A549 (cell line): ENCODE data around the gene ZNF385D.
"Not testable (repeated sequence)": the region's sequence is repeated elsewhere in the genome, so short reads cannot be mapped to it uniquely, and the experiment has no call there.

ENCODE experiments used
- BHLHE40 ChIP-seq: IDR thresholded peaks from 2 replicates; pipeline ENCODE4 v1.6.1; 2012; ENCODE audit warnings: low read depth, low read length, inconsistent platforms
- ELK1 ChIP-seq: fragments of 150-350 bp; IDR thresholded peaks from 2 replicates; pipeline ENCODE4 v1.6.1; 2014; ENCODE audit warnings: low read depth, mild to moderate bottlenecking, low read length
- EP300 ChIP-seq, 2 experiments: fragments of >200 bp; sonication (Bioruptor Twin); formaldehyde crosslinking; IDR thresholded peaks; 2 replicates in 1 of 2; 3 replicates in 1 of 2; pipeline ENCODE4 v1.6.1; 2016 to 2017
- JUN ChIP-seq, 2 experiments: fragments of >200 bp; sonication (Bioruptor Twin); formaldehyde crosslinking; IDR thresholded peaks; 2 replicates in 1 of 2; 3 replicates in 1 of 2; pipeline ENCODE4 v1.6.1; 2016 to 2017
- JUNB ChIP-seq: fragments of >200 bp; sonication (Bioruptor Twin); formaldehyde crosslinking; IDR thresholded peaks from 2 replicates; pipeline ENCODE4 v1.6.1; 2016
- KDM1A ChIP-seq: fragments of 200-600 bp; sonication (generic); IDR thresholded peaks from 2 replicates; pipeline ENCODE4 v1.6.1; 2016; ENCODE audit warnings: low read depth, mild to moderate bottlenecking
- PHF8 ChIP-seq: fragments of 200-600 bp; sonication (generic); IDR thresholded peaks from 2 replicates; pipeline ENCODE4 v1.6.1; 2016; ENCODE audit warnings: low read depth, mild to moderate bottlenecking, antibody characterized with exemption, moderate library complexity, borderline replicate concordance
- POLR2A ChIP-seq: IDR thresholded peaks from 2 replicates; pipeline ENCODE4 v1.6.1; 2012; ENCODE audit warnings: mild to moderate bottlenecking, low read length
- RAD21 ChIP-seq, 2 experiments: fragments of >200 bp in 1 of 2; sonication (Bioruptor Twin) in 1 of 2; formaldehyde crosslinking in 1 of 2; IDR thresholded peaks in 1 of 2; conservative IDR thresholded peaks in 1 of 2; 2 replicates in 1 of 2; 3 replicates in 1 of 2; pipeline ENCODE4 v1.6.1; 2012 to 2018; ENCODE audit warnings: inconsistent platforms in 1 of 2
- RCOR1 ChIP-seq: fragments of 150-350 bp; IDR thresholded peaks from 2 replicates; pipeline ENCODE4 v1.6.1; 2014; ENCODE audit warnings: antibody characterized with exemption, low read length, low read depth
- RFX5 ChIP-seq: fragments of 450-650 bp; IDR thresholded peaks from 2 replicates; pipeline ENCODE4 v1.7.1; 2014; ENCODE audit warnings: antibody characterized with exemption, mild to moderate bottlenecking, moderate library complexity
- RNF2 ChIP-seq: fragments of 200-600 bp; sonication (generic); IDR thresholded peaks from 2 replicates; pipeline ENCODE4 v1.6.1; 2016; ENCODE audit warnings: low read depth, mild to moderate bottlenecking, antibody characterized with exemption, moderate library complexity, borderline replicate concordance
- SMC3 ChIP-seq: fragments of >200 bp; sonication (Bioruptor Twin); formaldehyde crosslinking; IDR thresholded peaks from 3 replicates; pipeline ENCODE4 v1.6.1; 2018; ENCODE audit warnings: inconsistent platforms
- TF ChIP-seq, protein P1 (sequence below): fragments of >200 bp; sonication (Bioruptor Twin); formaldehyde crosslinking; IDR thresholded peaks from 3 replicates; pipeline ENCODE4 v1.5.1; 2016

- TF ChIP-seq, protein P1, sequence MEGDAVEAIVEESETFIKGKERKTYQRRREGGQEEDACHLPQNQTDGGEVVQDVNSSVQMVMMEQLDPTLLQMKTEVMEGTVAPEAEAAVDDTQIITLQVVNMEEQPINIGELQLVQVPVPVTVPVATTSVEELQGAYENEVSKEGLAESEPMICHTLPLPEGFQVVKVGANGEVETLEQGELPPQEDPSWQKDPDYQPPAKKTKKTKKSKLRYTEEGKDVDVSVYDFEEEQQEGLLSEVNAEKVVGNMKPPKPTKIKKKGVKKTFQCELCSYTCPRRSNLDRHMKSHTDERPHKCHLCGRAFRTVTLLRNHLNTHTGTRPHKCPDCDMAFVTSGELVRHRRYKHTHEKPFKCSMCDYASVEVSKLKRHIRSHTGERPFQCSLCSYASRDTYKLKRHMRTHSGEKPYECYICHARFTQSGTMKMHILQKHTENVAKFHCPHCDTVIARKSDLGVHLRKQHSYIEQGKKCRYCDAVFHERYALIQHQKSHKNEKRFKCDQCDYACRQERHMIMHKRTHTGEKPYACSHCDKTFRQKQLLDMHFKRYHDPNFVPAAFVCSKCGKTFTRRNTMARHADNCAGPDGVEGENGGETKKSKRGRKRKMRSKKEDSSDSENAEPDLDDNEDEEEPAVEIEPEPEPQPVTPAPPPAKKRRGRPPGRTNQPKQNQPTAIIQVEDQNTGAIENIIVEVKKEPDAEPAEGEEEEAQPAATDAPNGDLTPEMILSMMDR: not testable (repeated sequence)
- TF ChIP-seq POLR2A; BHLHE40; PHF8; RNF2; SMC3; RAD21 (conservative IDR thresholded peaks at IDR 0.05 in 1 of 2, IDR thresholded peaks at IDR 0.05 in 1 of 2); JUN (IDR thresholded peaks at IDR 0.05); KDM1A; EP300 (IDR thresholded peaks at IDR 0.05); ELK1; RFX5; RCOR1; JUNB: not testable (repeated sequence)
Measured at GRCh38 chr3:21378036-21378435, 373.0 kb downstream of the ZNF385D start.
